GDM1 (cell line): Measurements from ENCODE around the gene SBK3.
A peak's percentile ranks its signal among the peaks of the same experiment; 100 is the strongest.
"Not testable (repeated sequence)": the region's sequence is repeated elsewhere in the genome, so short reads cannot be mapped to it uniquely, and the experiment has no call there.

Source experiments
- DNase-seq: peaks from one replicate; lab custom pipeline; 2025; lab: John Stamatoyannopoulos, UW

SBK3 gene

GRCh38 chr19:55516878-55517620 is 28.3 kb downstream of the SBK3 start:
- peak; percentile 90 for DNase-seq

GRCh38 chr19:55508120-55508519 is 37.2 kb downstream of the SBK3 start:
- no peak for DNase-seq

- DNase-seq = no peak
These were observed 40.4 kb downstream of the SBK3 start for GRCh38 chr19:55504981-55505380.

GRCh38 chr19:55504252-55504603 is 41.1 kb downstream of the SBK3 start:
- DNase-seq = no peak

- peak; percentile 88 for DNase-seq
These were observed 41.7 kb downstream of the SBK3 start for GRCh38 chr19:55503502-55504251.

GRCh38 chr19:55503157-55503501 is 42.2 kb downstream of the SBK3 start:
- no peak for DNase-seq

- no peak for DNase-seq
These were observed 43.0 kb downstream of the SBK3 start for GRCh38 chr19:55502197-55502952.

- DNase-seq = no peak
These were observed 44.9 kb downstream of the SBK3 start for GRCh38 chr19:55500368-55500952.

- no peak for DNase-seq
These were observed 47.0 kb downstream of the SBK3 start for GRCh38 chr19:55498246-55498840.

GRCh38 chr19:55497763-55498162 is 47.6 kb downstream of the SBK3 start:
- DNase-seq = no peak

- not testable (repeated sequence) for DNase-seq
These were observed 48.5 kb downstream of the SBK3 start for GRCh38 chr19:55496820-55497219.

GRCh38 chr19:55495646-55496349 is 49.5 kb downstream of the SBK3 start:
- DNase-seq = no peak

- no peak for DNase-seq
These were observed 51.1 kb downstream of the SBK3 start for GRCh38 chr19:55494172-55494761.

- no peak for DNase-seq
These were observed 51.6 kb downstream of the SBK3 start for GRCh38 chr19:55493645-55494171.

- no peak for DNase-seq
These were observed 52.2 kb downstream of the SBK3 start for GRCh38 chr19:55493052-55493644.

GRCh38 chr19:55492362-55492944 is 52.9 kb downstream of the SBK3 start:
- DNase-seq = no peak

- no peak for DNase-seq
These were observed 53.6 kb downstream of the SBK3 start for GRCh38 chr19:55491546-55492360.
